GM12801 (cell line): ENCODE data around the gene GNG14.

Experiments used
- CTCF ChIP-seq: IDR thresholded peaks from one replicate; pipeline ENCODE4 v1.5.1; 2011; ENCODE audit warnings: control low read depth; ENCODE audit not compliant: insufficient read length; ENCODE audit errors: extremely low read depth

The GNG14 gene

GRCh38 chr19:12727745-12728433 is 40.1 kb downstream of the GNG14 start:
- no peak for TF ChIP-seq CTCF

- TF ChIP-seq CTCF, result no peak
Measured at GRCh38 chr19:12730064-12730463, 42.3 kb downstream of the GNG14 start.

- TF ChIP-seq CTCF, result no peak
Measured at GRCh38 chr19:12731337-12731736, 43.5 kb downstream of the GNG14 start.

GRCh38 chr19:12733369-12734214 is 45.8 kb downstream of the GNG14 start:
- TF ChIP-seq CTCF, result no peak

- TF ChIP-seq CTCF, result no peak
Measured at GRCh38 chr19:12736995-12737834, 49.4 kb downstream of the GNG14 start, which contains the start of gene GET3. TSS of gene GET3 (plus strand) at chr19:12737497. CDS start at chr19:12737506, 9 bp downstream.

- TF ChIP-seq CTCF, result no peak
Measured at GRCh38 chr19:12737835-12738351, 50.1 kb downstream of the GNG14 start.
